Measurements from ENCODE around the gene ASTE1.
"Not testable (repeated sequence)": the region's sequence is repeated elsewhere in the genome, so short reads cannot be mapped to it uniquely, and the experiment has no call there.

The ASTE1 gene

GRCh38 chr3:130974201-130974600 is 52.4 kb downstream of the ASTE1 start:
- H3K4me3 ChIP-seq = no peak overlapping the region
- TF ChIP-seq, protein P1, sequence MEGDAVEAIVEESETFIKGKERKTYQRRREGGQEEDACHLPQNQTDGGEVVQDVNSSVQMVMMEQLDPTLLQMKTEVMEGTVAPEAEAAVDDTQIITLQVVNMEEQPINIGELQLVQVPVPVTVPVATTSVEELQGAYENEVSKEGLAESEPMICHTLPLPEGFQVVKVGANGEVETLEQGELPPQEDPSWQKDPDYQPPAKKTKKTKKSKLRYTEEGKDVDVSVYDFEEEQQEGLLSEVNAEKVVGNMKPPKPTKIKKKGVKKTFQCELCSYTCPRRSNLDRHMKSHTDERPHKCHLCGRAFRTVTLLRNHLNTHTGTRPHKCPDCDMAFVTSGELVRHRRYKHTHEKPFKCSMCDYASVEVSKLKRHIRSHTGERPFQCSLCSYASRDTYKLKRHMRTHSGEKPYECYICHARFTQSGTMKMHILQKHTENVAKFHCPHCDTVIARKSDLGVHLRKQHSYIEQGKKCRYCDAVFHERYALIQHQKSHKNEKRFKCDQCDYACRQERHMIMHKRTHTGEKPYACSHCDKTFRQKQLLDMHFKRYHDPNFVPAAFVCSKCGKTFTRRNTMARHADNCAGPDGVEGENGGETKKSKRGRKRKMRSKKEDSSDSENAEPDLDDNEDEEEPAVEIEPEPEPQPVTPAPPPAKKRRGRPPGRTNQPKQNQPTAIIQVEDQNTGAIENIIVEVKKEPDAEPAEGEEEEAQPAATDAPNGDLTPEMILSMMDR (IDR thresholded peaks at IDR 0.05) = no peak
- no peak overlapping the region for H3K27ac ChIP-seq

DNA sequence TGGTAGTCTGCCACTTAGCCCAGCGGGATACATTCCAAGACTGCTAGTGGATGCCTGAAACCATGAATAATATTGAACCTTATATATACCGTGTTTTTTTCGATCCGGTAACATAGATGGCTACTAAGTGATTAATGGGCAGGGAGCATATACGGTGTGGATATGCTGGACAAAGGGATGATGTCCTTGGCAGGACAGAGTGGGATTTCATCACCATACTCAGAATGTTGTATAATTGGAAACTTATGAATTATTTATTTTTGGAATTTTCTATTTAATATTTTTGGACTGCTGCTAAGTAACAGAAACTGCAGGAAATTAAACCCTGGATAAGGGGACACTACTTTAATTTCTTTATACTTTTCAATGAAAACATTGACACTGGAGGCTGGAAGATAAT is 53.2 kb downstream of the ASTE1 start:
- TF ChIP-seq, protein P1 (IDR thresholded peaks at IDR 0.05) = no peak
- DNase-seq (ENCODE audit: low spot score) = no peak
- Histone ChIP-seq H3K27ac (no peak overlapping the region), H3K4me3 (no peak overlapping the region)

More at GRCh38 chr3:130974201-130974600, 52.4 kb downstream of the ASTE1 start:
- DNase-seq (ENCODE audit: low spot score) = no peak

- not testable (repeated sequence) for H3K4me3 ChIP-seq; H3K27ac ChIP-seq; DNase-seq (ENCODE audit: low spot score)
Measured at GRCh38 chr3:130972592-130972991, 54.0 kb downstream of the ASTE1 start.

GRCh38 chr3:130971208-130971607 is 55.4 kb downstream of the ASTE1 start:
- H3K4me3 ChIP-seq = no peak overlapping the region
- no peak overlapping the region for H3K27ac ChIP-seq
- no peak for DNase-seq (ENCODE audit: low spot score)
- TF ChIP-seq, protein P1 (IDR thresholded peaks at IDR 0.05) = no peak

DNA sequence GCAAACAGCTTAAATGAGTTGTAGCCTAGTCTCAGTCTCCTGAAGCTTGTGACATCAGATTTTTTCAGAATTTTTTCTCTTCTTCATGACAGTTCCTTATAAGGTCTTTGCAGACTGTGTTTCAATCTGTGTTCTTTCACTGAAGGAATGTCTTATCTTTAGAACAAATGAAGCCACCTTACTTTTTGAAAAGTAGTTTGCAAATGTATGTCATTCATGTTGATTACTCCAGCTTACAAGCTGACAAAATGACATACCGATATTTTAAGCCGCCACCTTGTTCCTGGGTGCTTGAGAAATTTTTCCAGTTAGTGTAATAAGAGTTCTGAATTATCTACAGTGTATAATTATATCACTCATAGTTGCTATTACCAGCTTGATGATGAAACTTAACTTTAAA is 57.0 kb downstream of the ASTE1 start:
- DNase-seq (ENCODE audit: low spot score) = no peak
- no peak overlapping the region for H3K27ac ChIP-seq
- TF ChIP-seq, protein P1 (IDR thresholded peaks at IDR 0.05) = no peak
- no peak overlapping the region for H3K4me3 ChIP-seq

- no peak for DNase-seq (ENCODE audit: low spot score)
- Histone ChIP-seq H3K27ac (no peak overlapping the region), H3K4me3 (no peak overlapping the region)
- TF ChIP-seq, protein P1 (IDR thresholded peaks at IDR 0.05) = no peak
Measured at GRCh38 chr3:130968221-130968620, 58.4 kb downstream of the ASTE1 start.

- Histone ChIP-seq H3K27ac (no peak overlapping the region), H3K4me3 (no peak overlapping the region)
- TF ChIP-seq, protein P1 (IDR thresholded peaks at IDR 0.05) = no peak
- DNase-seq (ENCODE audit: low spot score) = no peak
Measured at GRCh38 chr3:130967281-130967680, 59.3 kb downstream of the ASTE1 start.

DNA sequence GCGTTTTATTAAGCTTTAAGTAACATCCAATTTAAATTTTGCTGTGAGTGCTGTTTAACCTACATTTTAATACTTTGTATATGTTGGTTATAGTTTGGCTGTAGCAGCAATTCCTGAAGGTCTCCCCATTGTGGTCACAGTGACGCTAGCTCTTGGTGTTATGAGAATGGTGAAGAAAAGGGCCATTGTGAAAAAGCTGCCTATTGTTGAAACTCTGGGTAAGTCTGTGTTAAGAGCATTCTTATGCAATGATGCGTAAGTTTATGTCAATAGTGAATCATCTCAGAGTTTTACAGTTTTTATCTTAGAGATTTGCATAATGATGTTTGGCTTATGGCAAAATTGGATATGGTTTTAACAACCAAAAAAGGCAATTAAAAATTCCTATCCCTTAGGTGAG is 62.7 kb downstream of the ASTE1 start:
- Histone ChIP-seq H3K27ac (no peak overlapping the region), H3K4me3 (no peak overlapping the region)
- TF ChIP-seq, protein P1 (IDR thresholded peaks at IDR 0.05) = no peak
- DNase-seq (ENCODE audit: low spot score) = no peak
